Lower lobe of right lung (tissue), 2 donors: ENCODE results near the gene PATJ. TPM values are rescaled to one million over a fixed set of nuclear protein-coding genes. Genes with fewer than 3 reads are reported as not detected.

Experiments
- ATAC-seq, 2 donors: fragments of 200-7000 bp; cut with Tn5 transposase; one replicate each; pipeline ENCODE4 v1.9.1; 2020 to 2022; ENCODE audit warnings: mild to moderate bottlenecking in 2 of 2, moderate library complexity in 2 of 2
- DNase-seq: peaks from one replicate; pipeline ENCODE4 v3.0.0-alpha.2; 2020
- H3K27ac ChIP-seq: fragments of 200-600 bp; one replicate; pipeline ENCODE4 v1.8.0; 2022
- H3K27me3 ChIP-seq: fragments of 200-600 bp; one replicate; pipeline ENCODE4 v1.8.0; 2022; ENCODE audit warnings: low read depth
- H3K36me3 ChIP-seq: fragments of 200-600 bp; one replicate; pipeline ENCODE4 v1.8.0; 2022; ENCODE audit warnings: mild to moderate bottlenecking
- H3K4me1 ChIP-seq: fragments of 200-600 bp; one replicate; pipeline ENCODE4 v1.8.0; 2022
- H3K4me3 ChIP-seq: fragments of 200-600 bp; one replicate; pipeline ENCODE4 v1.8.0; 2022; ENCODE audit warnings: mild to moderate bottlenecking
- H3K9me3 ChIP-seq: fragments of 200-600 bp; one replicate; pipeline ENCODE4 v1.8.0; 2022
- CTCF ChIP-seq: fragments of 200-600 bp; IDR thresholded peaks from one replicate; pipeline ENCODE4 v1.8.0; 2022; ENCODE audit warnings: antibody characterized with exemption, mild to moderate bottlenecking
- intact Hi-C: fragments of 100-400 bp; cut with DNase I; formaldehyde crosslinking; loops from one replicate; pipeline ENCODE4 v1.11.0; 2022
- total RNA-seq: library from RNA; stranded (reverse); fragmentation: NEBNext Ultra II Directional; extraction: Animal tissue kit (Norgen Biotek cat#: 25700); gene quantifications from one replicate; pipeline ENCODE4 v1.2.1, GENCODE V29; 2021
- donor health status: DM: no; HTN: yes; CAD: no; lungs with severe emphysema.

Gene PATJ
- total RNA-seq, 1 donor from 2014 or later, result 63.9 TPM

- TF ChIP-seq CTCF, result no peak
- no peak overlapping the region for H3K27ac ChIP-seq
- no peaks in the 10 kb centered on the region for H3K36me3 ChIP-seq
- ATAC-seq (peak; percentile 35 to 74), DNase-seq (no peak)
- H3K27me3 ChIP-seq, result no peaks in the 10 kb centered on the region
- H3K4me1 ChIP-seq, result peaks cover 7% of the 10 kb centered on the region
- no peak overlapping the region for H3K4me3 ChIP-seq
- intact Hi-C loops, result no loop called here
- no peaks in the 10 kb centered on the region for H3K9me3 ChIP-seq
These were observed 329.4 kb downstream of the PATJ start for GRCh38 chr1:62071695-62072094.

GRCh38 chr1:62076286-62076685 is 334.0 kb downstream of the PATJ start:
- no peak for TF ChIP-seq CTCF
- Histone ChIP-seq H3K27me3 (no peaks in the 10 kb centered on the region), H3K9me3 (no peaks in the 10 kb centered on the region), H3K36me3 (peaks cover 20% of the 10 kb centered on the region), H3K27ac (no peak overlapping the region), H3K4me3 (no peak overlapping the region), H3K4me1 (no peaks in the 10 kb centered on the region)
- intact Hi-C loops, result no loop called here
- DNase-seq (no peak), ATAC-seq (no peak)

- no peaks in the 10 kb centered on the region for H3K4me1 ChIP-seq
- no peak overlapping the region for H3K27ac ChIP-seq
- TF ChIP-seq CTCF, result no peak
- H3K27me3 ChIP-seq, result no peaks in the 10 kb centered on the region
- DNase-seq, result no peak
- no peak overlapping the region for H3K4me3 ChIP-seq
- intact Hi-C loops, result no loop called here
- ATAC-seq, result no peak
- H3K9me3 ChIP-seq, result no peaks in the 10 kb centered on the region
- peaks cover 20% of the 10 kb centered on the region for H3K36me3 ChIP-seq
These were observed 335.5 kb downstream of the PATJ start for GRCh38 chr1:62077821-62078220.

- H3K36me3 ChIP-seq, result peaks cover 37% of the 10 kb centered on the region
- intact Hi-C loops, result no loop called here
- peak; percentile 87 for TF ChIP-seq CTCF
- no peaks in the 10 kb centered on the region for H3K9me3 ChIP-seq
- ATAC-seq (peak; percentile 67 to 75), DNase-seq (no peak)
- H3K4me1 ChIP-seq, result no peaks in the 10 kb centered on the region
- H3K4me3 ChIP-seq, result no peak overlapping the region
- H3K27me3 ChIP-seq, result no peaks in the 10 kb centered on the region
- H3K27ac ChIP-seq, result no peak overlapping the region
These were observed 340.4 kb downstream of the PATJ start for GRCh38 chr1:62082456-62083363.

GRCh38 chr1:62084310-62084890 is 342.1 kb downstream of the PATJ start:
- DNase-seq (no peak), ATAC-seq (no peak)
- no peak overlapping the region for H3K4me3 ChIP-seq
- no peak for TF ChIP-seq CTCF
- H3K27ac ChIP-seq, result no peak overlapping the region
- H3K36me3 ChIP-seq, result peaks cover 33% of the 10 kb centered on the region
- H3K4me1 ChIP-seq, result no peaks in the 10 kb centered on the region
- intact Hi-C loops, result no loop called here
- H3K27me3 ChIP-seq, result no peaks in the 10 kb centered on the region
- H3K9me3 ChIP-seq, result no peaks in the 10 kb centered on the region
